BE2C (cell line): ENCODE data around the gene GPR62.

ENCODE experiments used
- DNase-seq: peaks from one replicate; pipeline ENCODE4 v3.0.0-alpha.2; 2020
- H3K27me3 ChIP-seq: fragments of 250-450 bp; sonication (Bioruptor Pico); 2 replicates; pipeline ENCODE4 v1.5.1; 2020; ENCODE audit warnings: mild to moderate bottlenecking
- H3K36me3 ChIP-seq: fragments of 250-450 bp; sonication (Bioruptor Pico); 2 replicates; pipeline ENCODE4 v1.5.1; 2020; ENCODE audit warnings: mild to moderate bottlenecking
- H3K4me1 ChIP-seq: fragments of 250-450 bp; sonication (Bioruptor Pico); 2 replicates; pipeline ENCODE4 v1.5.1; 2020
- H3K4me3 ChIP-seq: 2 replicates; pipeline ENCODE4 v1.5.1; 2011; ENCODE audit warnings: low read depth, low read length
- H3K9me3 ChIP-seq: fragments of 250-450 bp; sonication (Bioruptor Pico); 2 replicates; pipeline ENCODE4 v1.5.1; 2020
- CTCF ChIP-seq: IDR thresholded peaks from 2 replicates; pipeline ENCODE4 v1.5.1; 2012; ENCODE audit warnings: mild to moderate bottlenecking, low read depth, low read length

The GPR62 gene

GRCh38 chr3:51954105-51954504, 1.1 kb upstream of the GPR62 start:
- H3K9me3 ChIP-seq = no peaks in the 10 kb centered on the region
- no peaks in the 10 kb centered on the region for H3K4me1 ChIP-seq
- TF ChIP-seq CTCF = no peak
- DNase-seq = no peak
- H3K27me3 ChIP-seq = no peaks in the 10 kb centered on the region
- no peaks in the 10 kb centered on the region for H3K36me3 ChIP-seq
- H3K4me3 ChIP-seq = no peak overlapping the region

- Histone ChIP-seq H3K4me3 (no peak overlapping the region), H3K9me3 (no peaks in the 10 kb centered on the region), H3K36me3 (no peaks in the 10 kb centered on the region), H3K4me1 (no peaks in the 10 kb centered on the region), H3K27me3 (no peaks in the 10 kb centered on the region)
- DNase-seq = no peak
- no peak for TF ChIP-seq CTCF
Observed at GRCh38 chr3:51954713-51955112, 468 bp upstream of the GPR62 start.

- TF ChIP-seq CTCF = no peak; the same call in 1 of the 2 replicates
- H3K4me3 ChIP-seq = no peak overlapping the region
- DNase-seq = no peak
Observed at GRCh38 chr3:51955893-51956770, 951 bp downstream of the GPR62 start.

GRCh38 chr3:51957520-51958205, 2.5 kb downstream of the GPR62 start:
- no peak for TF ChIP-seq CTCF
- Histone ChIP-seq H3K9me3 (no peaks in the 10 kb centered on the region), H3K4me3 (no peak overlapping the region), H3K36me3 (no peaks in the 10 kb centered on the region), H3K4me1 (no peaks in the 10 kb centered on the region), H3K27me3 (no peaks in the 10 kb centered on the region)
- DNase-seq = no peak

More at GRCh38 chr3:51955893-51956770, 951 bp downstream of the GPR62 start:
- Histone ChIP-seq H3K4me1 (no peaks in the 10 kb centered on the region), H3K27me3 (no peaks in the 10 kb centered on the region), H3K36me3 (no peaks in the 10 kb centered on the region), H3K9me3 (no peaks in the 10 kb centered on the region)

- DNase-seq = no peak
- no peak for TF ChIP-seq CTCF
- no peaks in the 10 kb centered on the region for H3K36me3 ChIP-seq
- H3K27me3 ChIP-seq = no peaks in the 10 kb centered on the region
- H3K4me3 ChIP-seq = no peak overlapping the region
- no peaks in the 10 kb centered on the region for H3K9me3 ChIP-seq
- no peaks in the 10 kb centered on the region for H3K4me1 ChIP-seq
Observed at GRCh38 chr3:51958603-51959521, 3.7 kb downstream of the GPR62 start.
